Heart left ventricle (tissue), 13 donors: ENCODE results near the gene ADD2.

Experiments
- POLR2A ChIP-seq, 2 donors: fragments of 450-650 bp; IDR thresholded peaks; one replicate each; pipeline ENCODE4 v1.6.1; 2017; ENCODE audit warnings: antibody characterized with exemption in 2 of 2, mild to moderate bottlenecking in 2 of 2, moderate library complexity in 2 of 2
- TF ChIP-seq, protein P1 (sequence below), 12 donors: fragments of 200-600 bp; sonication (generic) in 4 of 12; IDR thresholded peaks; one replicate each; pipeline versions ENCODE4 v1.5.0 to v1.8.0; 2018 to 2022; ENCODE audit warnings: antibody characterized with exemption in 12 of 12, mild to moderate bottlenecking in 5 of 12
- donor health status: ischemic (EF 13 %, LVEDD 7.1; RV severe dilation, severe dysfunction).
- donor health status: DM: no; HTN: yes; CAD: no.
- donor health status: DM: no; HTN: no; CAD: no.
- donor health status: ischemic (EF 25% LVEDD 6.9; RV normal size, moderate dysfunction).
- donor health status: ischemic (EF 25% LVEDD 5.7; RV mildly dilated, moderate dysfunction).
- donor health status: ischemic (EF 35%, LVEDD 5.7; RV mildly dilated, moderate dysfunction).
- donor health status: nonischemic (EF 11% LVEDD 7.7; RV severe dilation, severe dysfunction).
- donor health status: DM: yes; HTN: yes; CAD: no.
- donor health status: PGD.
- donor health status: ischemic (EF 29% LVEDD 5.4; RV normal size, mild dysfunction).
- donor health status: nonischemic (EF 23%, LVEDD 6.1; RV moderate dilation, normal function).

DNA sequence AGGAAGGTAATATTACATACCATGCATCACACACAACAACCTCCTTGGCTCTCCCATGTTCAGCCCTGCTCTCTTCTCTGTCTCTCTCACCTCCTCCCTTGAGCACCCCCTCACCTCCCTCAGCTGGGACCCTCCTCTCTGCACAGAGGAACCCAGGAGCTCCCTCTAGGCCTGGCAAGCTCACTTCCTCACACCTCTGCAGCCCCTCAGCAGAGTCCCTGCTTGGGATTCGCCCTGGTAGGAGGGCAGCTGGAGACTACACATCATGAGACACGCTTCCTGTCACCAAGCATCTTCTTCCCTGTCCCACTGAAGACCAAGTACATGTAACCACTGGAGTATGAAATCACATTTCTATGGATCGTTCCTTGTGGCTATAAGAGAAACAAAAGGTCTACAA lies 51.0 kb downstream of the ADD2 start:
- TF ChIP-seq, protein P1, sequence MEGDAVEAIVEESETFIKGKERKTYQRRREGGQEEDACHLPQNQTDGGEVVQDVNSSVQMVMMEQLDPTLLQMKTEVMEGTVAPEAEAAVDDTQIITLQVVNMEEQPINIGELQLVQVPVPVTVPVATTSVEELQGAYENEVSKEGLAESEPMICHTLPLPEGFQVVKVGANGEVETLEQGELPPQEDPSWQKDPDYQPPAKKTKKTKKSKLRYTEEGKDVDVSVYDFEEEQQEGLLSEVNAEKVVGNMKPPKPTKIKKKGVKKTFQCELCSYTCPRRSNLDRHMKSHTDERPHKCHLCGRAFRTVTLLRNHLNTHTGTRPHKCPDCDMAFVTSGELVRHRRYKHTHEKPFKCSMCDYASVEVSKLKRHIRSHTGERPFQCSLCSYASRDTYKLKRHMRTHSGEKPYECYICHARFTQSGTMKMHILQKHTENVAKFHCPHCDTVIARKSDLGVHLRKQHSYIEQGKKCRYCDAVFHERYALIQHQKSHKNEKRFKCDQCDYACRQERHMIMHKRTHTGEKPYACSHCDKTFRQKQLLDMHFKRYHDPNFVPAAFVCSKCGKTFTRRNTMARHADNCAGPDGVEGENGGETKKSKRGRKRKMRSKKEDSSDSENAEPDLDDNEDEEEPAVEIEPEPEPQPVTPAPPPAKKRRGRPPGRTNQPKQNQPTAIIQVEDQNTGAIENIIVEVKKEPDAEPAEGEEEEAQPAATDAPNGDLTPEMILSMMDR (IDR thresholded peaks at IDR 0.05) = no peak
- TF ChIP-seq POLR2A (IDR thresholded peaks at IDR 0.05) = no peak
